Tibial nerve (tissue), 3 donors: ENCODE results near the gene MIA2.

ENCODE experiments used
- CTCF ChIP-seq, 5 experiments: fragments of 200-600 bp in 3 of 5; fragments of 450-650 bp in 2 of 5; sonication (generic) in 3 of 5; IDR thresholded peaks; one replicate each; pipeline ENCODE4 v1.5.1; 2016 to 2019; ENCODE audit warnings: antibody characterized with exemption in 5 of 5, mild to moderate bottlenecking in 3 of 5, moderate library complexity in 2 of 5
- POLR2A ChIP-seq, 2 donors: fragments of 450-650 bp; IDR thresholded peaks; one replicate each; pipeline ENCODE4 v1.6.1; 2017; ENCODE audit warnings: antibody characterized with exemption in 2 of 2, mild to moderate bottlenecking in 2 of 2, moderate library complexity in 2 of 2

GRCh38 chr14:39212693-39213092, 21.0 kb upstream of the MIA2 start:
- TF ChIP-seq CTCF (IDR thresholded peaks at IDR 0.05), result no peak
- TF ChIP-seq POLR2A (IDR thresholded peaks at IDR 0.05), result no peak
